Spleen (tissue), 7 donors: ENCODE results near the gene CHRNA9.

Experiments used
- CTCF ChIP-seq, 11 experiments: fragments of 200-600 bp in 7 of 11; fragments of 450-650 bp in 4 of 11; sonication (generic) in 4 of 11; IDR thresholded peaks in 8 of 11; conservative IDR thresholded peaks in 3 of 11; 1 replicate in 7 of 11; 2 replicates in 4 of 11; pipeline versions ENCODE4 v1.4.0 to v1.8.0; 2016 to 2021; ENCODE audit warnings: antibody characterized with exemption in 11 of 11, inconsistent platforms in 4 of 11, mild to moderate bottlenecking in 1 of 11
- POLR2A ChIP-seq, 3 donors: fragments of 450-650 bp; IDR thresholded peaks; one replicate each; pipeline ENCODE4 v1.5.1; 2017; ENCODE audit warnings: antibody characterized with exemption in 3 of 3, mild to moderate bottlenecking in 1 of 3
- donor health status: DM: no; HTN: no; CAD: no; lungs with moderate emphysema.
- donor health status: DM: no; HTN: no; CAD: no.
- donor health status: DM: no; HTN: no; CAD: no.

GRCh38 chr4:40307627-40308497 lies 27.3 kb upstream of the CHRNA9 start:
- TF ChIP-seq CTCF (IDR thresholded peaks at IDR 0.05 in 8 of 11, conservative IDR thresholded peaks at IDR 0.05 in 3 of 11) (no peak), POLR2A (IDR thresholded peaks at IDR 0.05) (no peak)
